Endothelial cell of hepatic sinusoid (primary cell): ENCODE measurements around the gene GABRD.

Experiments used
- in situ Hi-C: cut with HindIII; loops from 2 replicates; pipeline ENCODE4 v1.10.0; 2017; ENCODE audit warnings: low sequenced_read_pairs

GABRD gene

DNA sequence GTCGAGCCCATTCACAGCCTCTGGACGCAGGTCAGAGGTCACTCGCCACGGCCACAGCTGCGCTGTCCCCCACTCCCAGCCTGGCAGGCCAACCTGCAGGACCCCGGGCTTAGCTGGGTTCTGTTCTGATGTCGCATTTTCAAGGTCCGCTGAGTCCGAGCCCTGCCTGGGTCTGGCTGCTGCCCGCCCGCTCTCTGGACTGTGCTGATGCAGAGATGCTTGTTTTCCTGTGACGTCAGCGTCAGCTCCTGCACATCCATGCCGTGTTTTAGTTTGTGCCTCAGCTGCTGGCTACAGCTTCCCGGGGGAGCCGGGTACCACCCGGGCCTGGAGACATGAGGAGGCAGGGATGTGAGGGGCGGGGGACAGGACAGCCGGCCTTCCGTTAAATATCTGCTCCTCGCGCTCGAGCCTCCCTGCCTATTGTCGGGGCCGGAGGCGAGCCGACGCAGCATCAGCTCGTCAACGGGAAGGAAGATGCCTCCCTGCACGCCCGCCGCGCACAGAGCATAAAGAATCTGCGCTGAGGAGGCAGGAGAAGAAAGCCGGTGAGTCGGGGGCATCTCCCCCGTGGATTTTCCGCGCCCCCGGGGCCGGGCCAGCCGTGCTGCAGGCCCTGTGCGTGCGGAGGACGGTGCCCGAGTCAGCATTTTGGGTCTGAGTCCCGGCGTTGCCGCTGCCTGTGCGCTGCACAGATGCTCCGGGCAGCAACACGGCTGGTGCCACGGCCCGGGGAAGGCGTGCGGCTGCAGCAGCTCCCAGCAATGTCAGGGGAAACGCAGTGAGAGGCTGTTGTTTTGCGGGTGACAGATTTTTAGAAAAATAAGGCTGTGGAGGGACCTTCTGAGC lies 54.5 kb downstream of the GABRD start:
- in situ Hi-C loops: loop anchor here (5.0 kb wide), 1 partner anchor 84 kb away; no protein-coding TSS in a partner anchor

DNA sequence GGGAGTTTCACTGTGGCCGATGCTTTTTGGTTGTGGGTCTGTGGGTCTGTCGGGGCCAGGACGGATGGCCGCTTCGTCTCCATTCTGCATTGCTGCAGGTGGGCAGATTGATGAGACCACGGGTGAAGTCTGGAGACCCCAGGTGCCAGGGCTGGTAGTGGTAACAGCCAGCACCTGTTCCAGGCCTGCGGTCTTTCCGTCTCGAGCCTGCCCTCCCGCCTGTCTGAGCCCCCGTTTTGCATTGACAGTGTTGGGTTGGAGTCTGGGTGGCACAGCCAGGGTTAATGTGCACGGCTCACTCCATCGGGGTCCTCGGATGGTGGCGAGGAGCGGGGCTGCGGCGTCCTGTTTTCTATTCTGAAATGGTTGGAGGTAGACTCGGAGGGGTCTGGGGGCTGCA lies 55.3 kb downstream of the GABRD start:
- in situ Hi-C loops: loop anchor here (5.0 kb wide), 1 partner anchor 83 kb away; no protein-coding TSS in a partner anchor

DNA sequence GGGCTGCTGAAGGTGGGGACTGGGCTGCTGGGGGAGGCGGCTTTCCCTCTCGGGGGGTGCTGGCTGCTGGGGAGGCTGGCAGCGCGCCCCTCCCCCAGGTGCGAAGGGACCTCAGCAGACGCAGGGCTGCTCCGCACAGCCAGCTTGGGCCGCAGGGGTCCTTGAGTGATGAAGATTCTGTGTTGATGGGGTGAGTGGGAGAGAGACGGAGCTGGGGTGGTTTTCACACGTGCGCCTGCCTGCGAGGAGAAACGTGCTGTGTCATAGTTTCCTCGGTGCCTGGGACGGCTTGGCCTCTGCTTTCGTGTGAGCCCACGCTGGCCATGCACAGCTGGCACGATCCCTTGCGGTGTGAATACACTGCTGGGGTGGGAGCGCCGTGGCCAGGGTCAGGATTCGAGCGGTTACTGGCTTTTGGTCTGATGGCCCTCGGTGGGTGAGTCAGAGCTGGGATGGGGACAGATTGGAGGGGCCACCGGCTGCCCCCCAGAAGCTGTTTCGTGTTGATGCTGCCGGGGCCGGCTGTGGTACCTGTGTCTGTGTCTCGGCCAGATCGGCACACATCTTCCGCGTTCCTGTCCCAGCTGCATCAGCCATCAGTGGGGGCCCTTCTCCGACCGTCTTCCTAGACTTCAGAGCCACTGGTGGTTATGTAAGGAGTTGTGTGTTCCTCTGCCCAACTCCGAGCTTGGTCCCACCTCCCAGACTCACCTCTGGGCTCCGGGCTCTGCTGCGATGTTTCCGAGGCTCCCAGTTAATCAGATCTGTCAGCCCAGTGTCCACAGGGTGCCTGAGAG lies 56.0 kb downstream of the GABRD start:
- in situ Hi-C loops: loop anchor here (5.0 kb wide), 1 partner anchor 82 kb away; no protein-coding TSS in a partner anchor

DNA sequence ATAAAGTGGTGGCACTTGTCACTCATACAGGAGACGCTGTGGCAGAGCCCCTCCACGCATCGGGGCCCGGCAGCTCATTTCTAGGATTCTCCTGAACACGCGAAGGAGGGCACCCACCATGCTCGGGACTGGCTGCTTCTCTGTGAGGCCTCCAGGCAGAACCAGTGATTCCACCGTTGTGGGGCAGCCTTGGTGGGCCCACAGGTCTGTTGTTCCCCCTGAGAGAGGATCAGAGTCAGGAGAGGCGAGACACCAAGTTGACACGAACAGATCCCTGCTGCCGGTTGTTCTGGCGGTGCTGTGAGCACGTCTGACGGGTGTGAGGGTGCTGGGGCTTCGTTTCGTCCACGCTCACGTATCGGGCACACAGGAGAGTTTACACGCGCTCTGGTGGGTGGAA lies 57.7 kb downstream of the GABRD start:
- in situ Hi-C loops: no loop called here

DNA sequence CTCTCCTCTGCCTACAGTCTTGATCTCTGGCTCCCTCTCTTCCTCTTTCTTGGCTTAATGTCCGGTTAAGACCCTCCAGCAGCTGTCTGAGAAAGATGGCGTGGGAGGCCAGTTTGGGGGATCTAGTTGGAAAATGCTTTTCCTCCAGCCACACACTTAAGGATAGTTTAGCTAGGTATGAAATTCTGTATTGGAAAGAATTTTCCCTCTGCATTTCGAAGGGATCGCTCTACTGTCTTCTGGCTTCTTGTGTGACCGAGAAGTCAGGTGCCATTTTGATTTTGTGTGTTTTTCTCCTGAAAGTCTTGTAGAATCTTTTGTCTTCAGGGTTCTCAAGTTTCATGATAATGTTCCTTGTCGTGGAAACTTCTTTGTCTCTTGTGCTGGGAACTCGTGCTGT lies 59.0 kb downstream of the GABRD start:
- in situ Hi-C loops: no loop called here

DNA sequence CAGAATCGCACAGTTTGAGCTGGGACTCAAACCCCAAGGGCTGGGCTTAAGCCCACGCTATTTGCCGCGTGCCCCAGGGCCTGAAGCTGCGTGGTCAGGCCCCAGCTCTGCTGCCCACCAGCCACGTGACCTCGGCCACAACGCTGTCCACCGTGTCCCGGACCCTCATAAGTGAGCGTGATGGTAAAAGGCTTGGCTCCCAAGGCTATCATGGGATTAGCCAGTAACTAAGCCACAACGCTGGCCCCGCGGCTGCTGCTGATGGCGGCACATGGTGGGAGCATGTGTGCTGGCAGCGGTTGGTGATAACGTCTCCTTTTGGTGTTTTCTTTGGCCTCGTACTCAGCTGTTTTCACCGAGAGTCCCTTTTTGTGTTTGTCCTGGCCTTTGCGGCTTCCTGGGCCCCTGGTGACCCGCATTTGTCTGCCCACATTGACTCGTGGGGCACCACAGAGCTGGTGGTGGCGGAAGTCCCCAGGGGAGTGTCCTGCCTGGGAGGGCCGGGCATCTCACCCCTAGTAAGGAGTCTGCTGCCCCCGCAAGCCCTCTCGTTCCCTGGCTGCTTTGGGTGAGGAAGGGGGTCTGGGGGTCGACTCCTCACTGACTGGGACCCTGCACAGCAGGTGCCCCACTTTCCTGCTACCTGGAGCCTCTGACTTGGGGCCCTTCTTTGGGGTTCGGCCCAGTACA lies 60.4 kb downstream of the GABRD start:
- in situ Hi-C loops: no loop called here

DNA sequence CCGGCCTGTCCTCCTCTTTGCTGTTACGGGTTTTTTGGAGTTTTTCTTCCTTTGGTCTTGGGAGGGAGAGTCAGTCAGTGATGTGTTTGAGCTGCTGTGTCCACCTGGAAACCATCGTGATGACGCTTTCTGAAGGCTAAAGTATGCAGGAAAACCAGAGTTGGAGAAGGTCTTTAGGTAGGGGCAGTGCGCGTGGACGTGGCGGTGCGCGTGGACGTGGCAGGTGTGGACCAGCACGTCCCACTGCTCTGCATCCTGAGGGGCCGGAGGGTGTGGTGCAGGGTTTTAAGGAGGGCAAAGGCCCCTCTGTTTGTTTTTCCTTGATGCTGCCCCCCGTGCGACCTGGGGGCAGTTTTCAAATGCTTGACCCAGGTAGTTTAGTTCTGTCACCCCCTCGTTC lies 61.0 kb downstream of the GABRD start:
- in situ Hi-C loops: no loop called here
